ENCODE data around the gene CDC73.
"Not testable (repeated sequence)": the region's sequence is repeated elsewhere in the genome, so short reads cannot be mapped to it uniquely, and the experiment has no call there.

CDC73 gene

DNA sequence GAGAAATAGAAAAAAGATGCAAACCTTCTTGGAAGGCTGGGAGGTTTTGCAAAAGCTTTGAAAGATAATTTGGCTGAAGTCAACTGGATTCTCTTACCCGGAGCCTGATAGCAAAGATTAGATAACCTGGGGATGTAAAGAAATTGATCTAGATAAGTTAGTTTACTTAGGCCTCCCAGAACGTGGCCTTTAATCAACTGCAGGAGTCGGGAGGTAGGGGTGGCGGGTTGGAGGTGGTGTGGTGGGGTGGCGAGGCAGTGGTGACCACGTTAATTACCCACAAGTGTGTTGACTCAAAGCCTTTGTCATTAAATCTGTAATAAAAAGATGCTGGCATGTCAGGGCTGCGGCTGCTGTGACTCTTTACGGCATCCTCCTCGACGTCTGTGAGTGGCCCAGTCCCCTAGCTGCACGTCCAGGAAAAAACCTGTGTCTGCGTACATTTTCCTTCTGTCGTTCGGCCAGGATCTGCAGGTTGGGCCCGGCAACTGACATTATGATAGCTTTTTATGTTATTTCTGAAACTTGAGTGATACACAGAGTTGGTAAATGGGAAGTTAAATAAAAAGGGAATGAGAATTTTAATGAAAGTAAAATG is 115.6 kb downstream of the CDC73 start:
- DNase-seq = no peak

- DNase-seq = no peak
Measured at GRCh38 chr1:193240609-193241008, 118.8 kb downstream of the CDC73 start.

- no peak for DNase-seq
Measured at GRCh38 chr1:193241132-193241827, 119.4 kb downstream of the CDC73 start.

DNA sequence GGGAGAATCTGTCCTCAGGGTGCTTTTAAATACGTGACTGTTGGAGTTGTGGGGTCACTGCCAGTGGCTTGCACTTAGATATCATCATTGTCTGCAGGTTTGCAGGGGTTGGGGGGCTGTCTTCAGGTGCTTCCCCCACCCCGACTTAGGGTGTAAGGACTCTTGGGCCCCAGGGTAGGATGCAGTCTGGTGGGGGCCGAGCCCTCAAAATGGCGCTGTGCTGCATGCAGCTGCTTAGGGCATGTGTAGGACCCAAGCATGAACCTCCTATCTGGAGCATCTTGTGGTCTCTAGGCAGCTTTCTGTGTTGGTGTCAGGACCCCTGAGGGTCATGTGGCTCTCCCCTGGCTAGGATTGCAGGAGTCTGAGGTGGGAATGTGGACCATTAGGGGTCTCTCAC is 120.2 kb downstream of the CDC73 start:
- no peak for DNase-seq

DNA sequence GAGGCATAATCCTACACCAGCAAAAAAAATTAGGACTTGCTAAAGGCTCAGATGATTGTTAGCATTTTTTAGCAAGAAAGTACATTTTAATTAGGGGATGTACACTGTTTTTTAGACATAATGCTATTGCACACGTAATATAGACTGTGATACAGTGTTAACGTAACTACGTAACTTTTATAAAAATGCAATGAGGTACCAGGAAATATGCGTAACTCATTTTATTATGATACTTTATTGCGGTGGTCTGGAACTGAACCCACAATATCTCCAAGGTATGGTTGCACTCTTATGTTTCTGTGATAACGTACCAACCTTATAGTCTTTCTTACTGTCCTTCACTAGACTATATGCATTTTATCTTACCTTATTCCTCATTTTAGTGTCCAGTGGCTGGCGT is 127.4 kb downstream of the CDC73 start:
- no peak for DNase-seq

- no peak for DNase-seq
Measured at GRCh38 chr1:193251950-193252349, 130.1 kb downstream of the CDC73 start.

DNA sequence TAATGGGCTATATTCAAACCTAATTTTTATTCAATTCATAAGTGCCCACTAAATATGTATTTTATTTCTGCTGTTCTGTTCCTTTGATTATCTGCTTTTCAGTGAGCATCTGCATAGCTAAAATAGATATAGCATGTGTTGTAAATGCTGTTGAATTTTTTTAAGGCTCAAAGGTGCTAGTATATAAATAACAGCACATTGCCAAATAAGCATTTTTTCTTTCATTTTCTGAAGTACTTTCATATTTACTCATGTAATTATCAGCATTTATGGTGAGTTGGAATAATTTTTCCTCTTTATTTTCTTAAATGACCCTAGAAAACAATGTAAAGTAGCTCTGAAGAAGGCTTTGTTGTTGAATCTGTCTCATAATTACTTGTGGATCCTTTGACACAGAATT is 134.2 kb downstream of the CDC73 start:
- no peak for DNase-seq

DNA sequence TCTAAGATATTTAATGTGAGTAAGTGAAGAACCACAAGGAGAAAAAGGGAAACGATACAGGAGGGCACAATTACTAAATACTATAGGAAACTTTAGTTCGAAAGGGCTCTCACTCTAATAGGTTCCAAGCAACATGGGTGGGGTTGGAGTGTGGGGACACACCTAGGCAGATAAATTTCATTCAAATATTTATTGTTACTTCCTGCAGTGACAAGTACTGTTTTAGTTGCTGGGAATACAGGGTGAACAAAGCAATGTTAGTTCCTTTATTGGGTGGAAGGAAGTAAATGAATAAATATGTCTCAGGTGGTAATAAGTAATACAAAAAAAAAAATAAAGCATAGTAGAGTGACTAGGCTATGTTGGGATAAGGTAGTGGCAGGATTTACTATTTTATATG is 137.8 kb downstream of the CDC73 start:
- DNase-seq = no peak

- no peak for DNase-seq
Measured at GRCh38 chr1:193260056-193260745, 138.4 kb downstream of the CDC73 start.

DNA sequence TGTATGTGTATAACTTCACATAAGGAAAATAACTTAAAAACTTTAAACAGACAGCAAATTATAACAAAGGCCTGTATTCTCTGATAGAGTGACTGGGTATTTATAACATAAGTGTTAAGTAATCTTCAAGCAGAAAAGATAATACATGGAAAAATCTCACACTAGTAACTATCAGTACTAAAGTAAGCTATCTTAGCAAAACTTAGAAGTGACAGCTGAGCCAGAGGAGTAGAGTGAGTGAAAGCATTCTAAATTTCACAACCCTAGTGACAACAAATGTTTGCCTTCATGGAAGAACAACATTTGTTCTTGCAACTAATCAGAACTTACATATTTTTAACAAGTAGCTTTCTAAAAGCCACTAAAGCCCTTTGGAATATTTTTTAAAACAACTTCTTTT is 139.1 kb downstream of the CDC73 start:
- DNase-seq = no peak

DNA sequence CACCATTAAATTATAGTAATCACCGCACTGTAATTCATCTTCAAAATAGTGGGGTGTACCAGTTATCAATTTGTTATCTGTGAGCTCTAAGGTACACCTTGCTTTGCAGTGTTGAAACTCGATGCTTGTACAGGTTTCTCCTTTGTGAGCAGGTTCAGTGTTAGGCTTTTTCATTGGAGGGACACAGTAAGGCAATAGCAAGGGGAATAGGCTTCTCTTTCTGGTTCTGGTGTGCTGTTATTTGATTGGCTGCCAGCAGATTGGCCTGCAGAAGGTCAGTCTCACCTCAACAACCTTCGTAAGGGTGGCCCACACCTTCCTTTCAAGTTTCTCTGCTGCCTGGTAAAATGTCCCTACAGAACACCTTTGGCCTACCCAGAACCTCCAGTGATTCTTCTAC is 140.8 kb downstream of the CDC73 start:
- no peak for DNase-seq

- DNase-seq = no peak
Measured at GRCh38 chr1:193264313-193265065, 142.7 kb downstream of the CDC73 start.

GRCh38 chr1:193265716-193266115 is 143.9 kb downstream of the CDC73 start:
- no peak for DNase-seq

DNA sequence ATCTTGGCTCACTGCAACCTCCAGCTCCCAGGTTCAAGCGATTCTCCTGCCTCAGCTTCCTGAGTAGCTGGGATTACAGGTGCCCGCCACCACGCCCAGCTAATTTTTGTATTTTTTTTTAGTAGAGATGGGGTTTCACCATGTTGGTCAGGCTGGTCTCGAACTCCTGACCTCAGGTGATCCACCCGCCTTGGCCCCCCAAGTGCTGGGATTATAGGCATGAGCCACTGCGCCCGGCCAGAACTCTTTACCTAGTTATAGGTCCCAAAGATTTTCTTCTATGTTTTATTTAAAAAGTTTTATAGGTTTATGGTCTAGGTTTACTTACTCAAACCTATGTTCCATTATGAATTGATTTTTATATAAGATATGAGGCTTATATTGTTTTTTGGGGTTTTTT is 145.0 kb downstream of the CDC73 start:
- not testable (repeated sequence) for DNase-seq

- DNase-seq = no peak
Measured at GRCh38 chr1:193270996-193271395, 149.2 kb downstream of the CDC73 start.

- DNase-seq = no peak
Measured at GRCh38 chr1:193275773-193276172, 153.9 kb downstream of the CDC73 start.

DNA sequence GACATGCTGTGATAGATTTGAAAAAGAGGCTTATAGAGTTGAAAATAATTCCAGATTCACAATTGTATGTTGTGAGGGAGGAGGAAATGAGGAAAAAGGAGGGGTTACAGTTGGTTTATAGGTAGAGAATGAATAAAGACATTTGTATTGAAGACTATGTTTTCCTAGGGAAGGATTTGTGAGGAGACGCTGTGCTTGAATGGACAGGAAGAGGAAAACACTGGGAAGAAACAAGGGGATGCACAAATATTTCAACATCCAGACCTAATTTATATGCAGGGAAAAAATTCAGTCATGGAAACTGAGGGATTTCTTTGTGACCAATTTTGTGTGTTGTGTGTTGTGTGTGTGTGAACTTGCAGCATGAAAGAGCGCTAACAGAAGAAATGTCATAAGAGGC is 157.1 kb downstream of the CDC73 start:
- DNase-seq = no peak

DNA sequence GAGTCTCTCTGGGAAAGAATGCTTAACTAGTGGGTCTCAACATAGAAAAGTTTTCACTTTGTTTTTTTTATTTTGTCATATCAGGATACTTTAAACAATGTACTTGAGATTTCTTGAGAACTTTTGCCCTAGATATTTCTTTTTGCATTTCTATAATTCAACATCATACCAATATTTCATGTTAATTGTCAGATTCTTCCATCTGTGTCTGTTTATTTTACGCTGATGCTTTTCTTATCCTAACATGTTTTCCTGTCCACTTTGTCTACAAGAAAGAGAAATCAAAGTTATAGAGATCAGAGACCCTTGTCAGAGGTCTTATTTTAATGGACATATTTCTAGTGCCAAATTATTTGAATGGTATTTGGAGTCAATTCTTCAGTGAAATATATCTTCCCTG is 160.1 kb downstream of the CDC73 start:
- no peak for DNase-seq

GRCh38 chr1:193283016-193283415 is 161.2 kb downstream of the CDC73 start:
- no peak for DNase-seq

DNA sequence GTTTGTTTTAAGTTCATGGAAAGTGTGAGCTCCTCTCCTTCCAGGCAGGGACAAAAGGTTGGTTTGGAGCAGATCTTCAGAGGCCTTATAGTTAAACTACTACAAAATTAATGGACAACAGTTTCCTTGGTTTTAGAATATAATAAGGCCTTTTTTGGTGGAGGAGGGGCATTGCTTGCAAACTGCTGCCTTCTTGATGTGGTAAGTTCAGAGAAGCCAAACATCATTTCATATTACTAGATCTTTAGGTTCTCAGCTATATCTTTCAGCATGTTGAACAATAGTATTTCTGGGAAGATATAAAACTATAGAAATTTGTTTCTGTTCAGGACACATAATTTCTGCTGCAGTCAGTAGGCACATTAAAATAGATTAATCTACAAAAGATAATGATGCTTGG is 162.4 kb downstream of the CDC73 start:
- DNase-seq = no peak

DNA sequence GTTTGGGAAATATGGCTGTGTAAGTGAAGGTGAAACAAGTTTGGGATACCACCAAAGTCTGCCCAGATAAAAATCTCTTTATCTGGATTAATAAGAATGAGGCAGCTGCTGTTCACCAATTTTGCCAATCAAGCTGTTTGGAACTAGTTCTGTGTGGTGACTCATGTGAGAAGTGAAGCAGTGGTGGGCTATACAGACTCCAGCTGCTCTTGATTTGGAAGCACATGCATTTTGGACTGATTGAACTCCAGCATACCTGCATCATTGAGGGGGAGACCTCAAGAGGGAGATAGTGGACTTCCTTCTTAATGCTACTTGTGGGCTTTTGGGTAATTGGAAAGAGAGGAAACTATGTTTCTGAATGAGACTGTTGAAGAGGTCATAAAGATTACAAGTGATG is 163.8 kb downstream of the CDC73 start:
- DNase-seq = no peak

GRCh38 chr1:193288548-193289080 is 166.8 kb downstream of the CDC73 start:
- not testable (repeated sequence) for DNase-seq

DNA sequence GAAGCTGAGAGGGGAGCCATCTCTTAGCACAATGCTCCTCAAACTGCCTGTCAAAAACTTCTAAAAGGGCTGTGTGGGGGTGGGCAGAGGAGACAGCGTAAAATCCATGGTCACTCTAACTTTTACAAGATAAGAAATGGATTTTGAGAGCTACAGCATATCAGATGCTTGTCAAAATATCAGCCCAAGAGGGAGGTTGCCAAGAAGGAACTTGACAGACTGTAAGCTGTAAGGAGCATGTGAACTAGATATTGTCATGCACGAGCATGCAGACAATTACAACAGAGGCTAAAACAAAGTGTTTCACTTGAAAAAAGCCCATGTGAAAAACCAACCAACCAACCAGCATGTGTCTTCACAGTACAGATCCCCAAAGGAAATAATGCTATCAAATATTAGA is 171.9 kb downstream of the CDC73 start:
- DNase-seq = no peak
